WTC11 (cell line): ENCODE results near the gene CNTRL. TPM values are rescaled to one million over a fixed set of nuclear protein-coding genes. Genes with fewer than 3 reads are reported as not detected.
A peak's percentile ranks its signal among the peaks of the same experiment; 100 is the strongest.

Experiments used
- ATAC-seq: fragments of 200-7000 bp; cut with Tn5 transposase; 2 replicates; pipeline ENCODE4 v1.10.0; 2021; ENCODE audit warnings: mild to moderate bottlenecking, moderate library complexity
- CTCF ChIA-PET: fragments of 300-600 bp; sonication (Branson Sonifier 250); formaldehyde crosslinking; loops from one replicate; lab custom pipeline; 2021; ENCODE audit warnings: antibody characterized with exemption; lab: Charles Lee
- POLR2A ChIA-PET: fragments of 350-600 bp; sonication (Branson Sonifier 250); formaldehyde crosslinking; loops from one replicate; lab custom pipeline; 2021; ENCODE audit warnings: antibody characterized with exemption; lab: Charles Lee
- DNase-seq: peaks from one replicate; pipeline ENCODE4 v3.0.0; 2021; ENCODE audit warnings: low spot score
- H3K27ac Mint-ChIP-seq: 2 replicates; pipeline ENCODE4 v1.8.0; 2021; ENCODE audit warnings: mixed read lengths
- H3K27me3 Mint-ChIP-seq: 2 replicates; pipeline ENCODE4 v1.8.0; 2021; ENCODE audit warnings: low read depth, mild to moderate bottlenecking, moderate library complexity, mixed read lengths
- H3K36me3 Mint-ChIP-seq: 2 replicates; pipeline ENCODE4 v1.8.0; 2021; ENCODE audit warnings: mixed read lengths
- H3K4me1 Mint-ChIP-seq: 2 replicates; pipeline ENCODE4 v1.8.0; 2022; ENCODE audit warnings: mixed read lengths
- H3K4me3 Mint-ChIP-seq: 2 replicates; pipeline ENCODE4 v1.8.0; 2021; ENCODE audit warnings: mild to moderate bottlenecking, moderate library complexity, mixed read lengths
- H3K9me3 Mint-ChIP-seq: 2 replicates; pipeline ENCODE4 v1.8.0; 2021; ENCODE audit warnings: mixed read lengths
- AFF4 ChIP-seq: sonication (generic); formaldehyde crosslinking; IDR thresholded peaks from 2 replicates; pipeline ENCODE4 v1.8.1; 2023; ENCODE audit warnings: mild to moderate bottlenecking, missing genetic modification reagents, borderline replicate concordance
- ARID4B ChIP-seq: sonication (generic); formaldehyde crosslinking; IDR thresholded peaks from 2 replicates; pipeline ENCODE4 v1.8.0; 2023; ENCODE audit warnings: missing genetic modification reagents, mild to moderate bottlenecking, borderline replicate concordance
- ATF1 ChIP-seq: sonication (generic); formaldehyde crosslinking; IDR thresholded peaks from 2 replicates; pipeline ENCODE4 v1.8.1; 2023; ENCODE audit warnings: mild to moderate bottlenecking, moderate library complexity, missing genetic modification reagents
- EMX1 ChIP-seq: fragments of 250-450 bp; sonication (Bioruptor Pico); IDR thresholded peaks from 2 replicates; pipeline ENCODE4 v1.8.0; 2021; ENCODE audit warnings: mild to moderate bottlenecking
- FOXK1 ChIP-seq: sonication (generic); formaldehyde crosslinking; IDR thresholded peaks from 2 replicates; pipeline ENCODE4 v1.8.0; 2022; ENCODE audit warnings: mild to moderate bottlenecking, moderate library complexity, missing genetic modification reagents
- GTF2I ChIP-seq: fragments of 250-450 bp; sonication (Bioruptor Pico); conservative IDR thresholded peaks from 2 replicates; pipeline ENCODE4 v1.4.0; 2021; ENCODE audit warnings: mild to moderate bottlenecking
- HMGXB4 ChIP-seq: sonication (generic); formaldehyde crosslinking; IDR thresholded peaks from 2 replicates; pipeline ENCODE4 v1.8.1; 2023; ENCODE audit warnings: mild to moderate bottlenecking, moderate library complexity, missing genetic modification reagents
- NFATC4 ChIP-seq: fragments of 250-450 bp; sonication (Bioruptor Pico); IDR thresholded peaks from 2 replicates; pipeline ENCODE4 v1.9.0; 2021; ENCODE audit warnings: mild to moderate bottlenecking
- NFE2L1 ChIP-seq: sonication (generic); formaldehyde crosslinking; IDR thresholded peaks from 2 replicates; pipeline ENCODE4 v1.8.1; 2023; ENCODE audit warnings: missing genetic modification reagents
- PRDM15 ChIP-seq: sonication (generic); formaldehyde crosslinking; IDR thresholded peaks from 2 replicates; pipeline ENCODE4 v1.8.0; 2022; ENCODE audit warnings: missing genetic modification reagents
- SMAD3 ChIP-seq: sonication (generic); formaldehyde crosslinking; IDR thresholded peaks from 2 replicates; pipeline ENCODE4 v1.8.0; 2022; ENCODE audit warnings: missing genetic modification reagents, mild to moderate bottlenecking, borderline replicate concordance
- USF1 ChIP-seq: sonication (generic); formaldehyde crosslinking; IDR thresholded peaks from 2 replicates; pipeline ENCODE4 v1.8.0; 2022; ENCODE audit warnings: mild to moderate bottlenecking, missing genetic modification reagents
- USF2 ChIP-seq: sonication (generic); formaldehyde crosslinking; IDR thresholded peaks from 2 replicates; pipeline ENCODE4 v1.8.1; 2023; ENCODE audit warnings: mild to moderate bottlenecking, missing genetic modification reagents, moderate library complexity
- ZMAT4 ChIP-seq: fragments of 250-450 bp; sonication (Bioruptor Pico); IDR thresholded peaks from 2 replicates; pipeline ENCODE4 v1.9.0; 2021; ENCODE audit warnings: mild to moderate bottlenecking
- total RNA-seq: library from RNA; stranded (reverse); gene quantifications from 3 replicates; pipeline ENCODE4 v1.2.3, GENCODE V29; 2021

Gene CNTRL
- total RNA-seq, 1 experiment from 2014 or later = 13.3 TPM

- no peak for TF ChIP-seq PRDM15 (CRISPR knock-in tag)
- no peak for TF ChIP-seq FOXK1 (CRISPR knock-in tag)
Measured at GRCh38 chr9:121182101-121182836, 107.5 kb downstream of the CNTRL start (continued).

- POLR2A ChIA-PET = no interaction called here
- no peak for DNase-seq
- no peak for ATAC-seq
- TF ChIP-seq HMGXB4 (CRISPR knock-in tag) (no peak), ATF1 (no peak), ARID4B (CRISPR knock-in tag) (no peak), NFE2L1 (CRISPR knock-in tag) (no peak), AFF4 (CRISPR knock-in tag) (no peak), NFATC4 (no peak), EMX1 (CRISPR knock-in tag) (no peak), USF2 (no peak), USF1 (no peak), SMAD3 (CRISPR knock-in tag) (no peak), GTF2I (CRISPR knock-in tag) (no peak), ZMAT4 (CRISPR knock-in tag) (no peak)
- TF ChIP-seq, all 79 proteins: peak for 0
- Mint-ChIP-seq H3K36me3 (peaks cover 21% of the 10 kb centered on the region), H3K27ac (peak overlapping the region; percentile 39; the same call in 1 of the 2 replicates), H3K4me1 (no peaks in the 10 kb centered on the region), H3K27me3 (no peaks in the 10 kb centered on the region), H3K9me3 (no peaks in the 10 kb centered on the region), H3K4me3 (no peak overlapping the region)
- CTCF ChIA-PET = no interaction called here
Measured at GRCh38 chr9:121182989-121183388, 108.2 kb downstream of the CNTRL start.
